Neural cell (in vitro differentiated cells): ENCODE data around the gene HIVEP3.

ENCODE experiments used
- CTCF ChIP-seq: fragments of 450-650 bp; IDR thresholded peaks from 2 replicates; pipeline ENCODE4 v1.5.1; 2014; ENCODE audit warnings: antibody characterized with exemption, mild to moderate bottlenecking, moderate library complexity; ENCODE audit not compliant: poor library complexity, severe bottlenecking
- EP300 ChIP-seq: fragments of 450-650 bp; conservative IDR thresholded peaks from 2 replicates; pipeline ENCODE4 v1.6.1; 2014; ENCODE audit warnings: antibody characterized with exemption, mild to moderate bottlenecking, moderate library complexity; ENCODE audit not compliant: poor library complexity, severe bottlenecking
- EZH2 ChIP-seq: fragments of 200-600, 300-800 bp; shearing (Covaris generic), sonication (generic); IDR thresholded peaks from 2 replicates; pipeline ENCODE4 v1.6.1; 2014; ENCODE audit warnings: antibody characterized with exemption, low read length, borderline replicate concordance, mild to moderate bottlenecking; ENCODE audit not compliant: insufficient read depth, poor library complexity, severe bottlenecking
- MXI1 ChIP-seq: fragments of 450-650 bp; conservative IDR thresholded peaks from 2 replicates; pipeline ENCODE4 v1.6.1; 2014; ENCODE audit warnings: antibody characterized with exemption, mild to moderate bottlenecking; ENCODE audit not compliant: poor library complexity, severe bottlenecking
- POLR2AphosphoS5 ChIP-seq: IDR thresholded peaks from 2 replicates; pipeline ENCODE4 v1.6.1; 2012
- RAD21 ChIP-seq: fragments of 450-650 bp; conservative IDR thresholded peaks from 2 replicates; pipeline ENCODE4 v1.6.1; 2014; ENCODE audit warnings: antibody characterized with exemption, mild to moderate bottlenecking, moderate library complexity
- SMC3 ChIP-seq: fragments of 450-650 bp; conservative IDR thresholded peaks from 2 replicates; pipeline ENCODE4 v1.6.1; 2014; ENCODE audit warnings: antibody characterized with exemption, mild to moderate bottlenecking, moderate library complexity; ENCODE audit not compliant: poor library complexity
- TAF1 ChIP-seq: IDR thresholded peaks from 2 replicates; pipeline ENCODE4 v1.6.1; 2012; ENCODE audit warnings: low read depth
- TF ChIP-seq, protein P1 (sequence below): IDR thresholded peaks from 2 replicates; pipeline ENCODE4 v1.6.1; 2012; ENCODE audit warnings: borderline replicate concordance

- TF ChIP-seq CTCF (no peak), EP300 (no peak), EZH2 (no peak), MXI1 (no peak), POLR2AphosphoS5 (no peak), RAD21 (no peak), SMC3 (no peak), TAF1 (no peak)
- TF ChIP-seq, protein P1, sequence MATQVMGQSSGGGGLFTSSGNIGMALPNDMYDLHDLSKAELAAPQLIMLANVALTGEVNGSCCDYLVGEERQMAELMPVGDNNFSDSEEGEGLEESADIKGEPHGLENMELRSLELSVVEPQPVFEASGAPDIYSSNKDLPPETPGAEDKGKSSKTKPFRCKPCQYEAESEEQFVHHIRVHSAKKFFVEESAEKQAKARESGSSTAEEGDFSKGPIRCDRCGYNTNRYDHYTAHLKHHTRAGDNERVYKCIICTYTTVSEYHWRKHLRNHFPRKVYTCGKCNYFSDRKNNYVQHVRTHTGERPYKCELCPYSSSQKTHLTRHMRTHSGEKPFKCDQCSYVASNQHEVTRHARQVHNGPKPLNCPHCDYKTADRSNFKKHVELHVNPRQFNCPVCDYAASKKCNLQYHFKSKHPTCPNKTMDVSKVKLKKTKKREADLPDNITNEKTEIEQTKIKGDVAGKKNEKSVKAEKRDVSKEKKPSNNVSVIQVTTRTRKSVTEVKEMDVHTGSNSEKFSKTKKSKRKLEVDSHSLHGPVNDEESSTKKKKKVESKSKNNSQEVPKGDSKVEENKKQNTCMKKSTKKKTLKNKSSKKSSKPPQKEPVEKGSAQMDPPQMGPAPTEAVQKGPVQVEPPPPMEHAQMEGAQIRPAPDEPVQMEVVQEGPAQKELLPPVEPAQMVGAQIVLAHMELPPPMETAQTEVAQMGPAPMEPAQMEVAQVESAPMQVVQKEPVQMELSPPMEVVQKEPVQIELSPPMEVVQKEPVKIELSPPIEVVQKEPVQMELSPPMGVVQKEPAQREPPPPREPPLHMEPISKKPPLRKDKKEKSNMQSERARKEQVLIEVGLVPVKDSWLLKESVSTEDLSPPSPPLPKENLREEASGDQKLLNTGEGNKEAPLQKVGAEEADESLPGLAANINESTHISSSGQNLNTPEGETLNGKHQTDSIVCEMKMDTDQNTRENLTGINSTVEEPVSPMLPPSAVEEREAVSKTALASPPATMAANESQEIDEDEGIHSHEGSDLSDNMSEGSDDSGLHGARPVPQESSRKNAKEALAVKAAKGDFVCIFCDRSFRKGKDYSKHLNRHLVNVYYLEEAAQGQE, result no peak
Measured at GRCh38 chr1:41468122-41468762, 450.5 kb downstream of the HIVEP3 start.
